Heart right ventricle (tissue), 16 donors: Measurements from ENCODE around the gene BID. TPM values are rescaled to one million over a fixed set of nuclear protein-coding genes. Genes with fewer than 3 reads are reported as not detected.

Experiments
- ATAC-seq, 8 donors: fragments of 200-7000 bp; cut with Tn5 transposase; one replicate each; pipeline ENCODE4 v1.9.1; 2020; ENCODE audit warnings: mild to moderate bottlenecking in 8 of 8, moderate library complexity in 8 of 8, moderate number of reproducible peaks in 1 of 8
- DNase-seq, 2 donors: peaks; one replicate each; pipeline ENCODE4 v3.0.0-alpha.2; 2020
- H3K27ac ChIP-seq, 10 donors: fragments of 200-600 bp; sonication (generic) in 2 of 10; one replicate each; pipeline versions ENCODE4 v1.5.0 to v1.8.0; 2020 to 2022; ENCODE audit warnings: mild to moderate bottlenecking in 3 of 10
- H3K27me3 ChIP-seq, 7 donors: fragments of 200-600 bp; one replicate each; pipeline ENCODE4 v1.8.0; 2021 to 2022; ENCODE audit warnings: mild to moderate bottlenecking in 2 of 7
- H3K36me3 ChIP-seq, 9 donors: fragments of 200-600 bp; sonication (generic) in 1 of 9; one replicate each; pipeline versions ENCODE4 v1.5.0 to v1.8.0; 2020 to 2022; ENCODE audit warnings: mild to moderate bottlenecking in 2 of 9
- H3K4me1 ChIP-seq, 9 donors: fragments of 200-600 bp; sonication (generic) in 1 of 9; one replicate each; pipeline versions ENCODE4 v1.5.0 to v1.8.0; 2020 to 2022; ENCODE audit warnings: mild to moderate bottlenecking in 4 of 9
- H3K4me3 ChIP-seq, 10 donors: fragments of 200-600 bp; sonication (generic) in 2 of 10; one replicate each; pipeline versions ENCODE4 v1.5.0 to v1.8.0; 2020 to 2022; ENCODE audit warnings: mild to moderate bottlenecking in 7 of 10, moderate library complexity in 2 of 10
- H3K9me3 ChIP-seq, 11 donors: fragments of 200-600 bp in 10 of 11; sonication (generic) in 2 of 11; one replicate each; pipeline versions ENCODE4 v1.5.0 to v1.8.0; 2013 to 2022; ENCODE audit warnings: mild to moderate bottlenecking in 2 of 11, control low read depth in 1 of 11, moderate library complexity in 1 of 11
- WGBS, 2 donors: extraction: QIAGEN DNeasy Blood & Tissue Kit; methylation state at CpG; one replicate each; pipeline ENCODE4 v1.1.7; 2013; ENCODE audit warnings: inconsistent platforms in 1 of 2; 5-methylcytosine and 5-hydroxymethylcytosine counted together
- intact Hi-C, 10 donors: fragments of 100-400 bp; cut with DNase I; formaldehyde crosslinking; loops; one replicate each; pipeline versions ENCODE4 v1.11.1 to v1.14.2; 2022
- polyA plus RNA-seq, 2 donors: library from polyadenylated mRNA; stranded (reverse); fragments of 200-250 nt; gene quantifications; one replicate each; pipeline ENCODE4 v1.2.3, GENCODE V29; 2013
- total RNA-seq, 10 donors: library from RNA; stranded (reverse); fragmentation: NEBNext Ultra II Directional in 3 of 10; extraction: Animal tissue kit (Norgen Biotek cat#: 25700) in 3 of 10; gene quantifications; one replicate each; pipeline versions ENCODE4 v1.2.1 to v1.2.4, GENCODE V29; 2021 to 2023
- TF ChIP-seq, protein P1 (sequence below), 9 donors: fragments of 200-600 bp; sonication (generic) in 2 of 9; IDR thresholded peaks; one replicate each; pipeline versions ENCODE4 v1.5.0 to v1.8.0; 2021 to 2022; ENCODE audit warnings: antibody characterized with exemption in 9 of 9, mild to moderate bottlenecking in 5 of 9, moderate library complexity in 1 of 9
- donor health status: Arrhythmogenic right ventricular cardiomyopathy.
- donor health status: ischemic (EF 13 %, LVEDD 7.1; RV severe dilation, severe dysfunction).
- donor health status: healthy with polysubstance abuse.
- donor health status: DM: no; HTN: yes; CAD: no.
- donor health status: DM: no; HTN: no; CAD: no.
- donor health status: ischemic (EF 25% LVEDD 6.9; RV normal size, moderate dysfunction).
- donor health status: ischemic (EF 25% LVEDD 5.7; RV mildly dilated, moderate dysfunction).
- donor health status: healthy.
- donor health status: DM: yes; HTN: yes; CAD: no.
- donor health status: Ischemic cardiomyopathy.
- donor health status: ischemic (EF 35%, LVEDD 5.7; RV mildly dilated, moderate dysfunction).
- donor health status: nonischemic (EF 11% LVEDD 7.7; RV severe dilation, severe dysfunction).
- donor health status: DM: yes; HTN: yes; CAD: no.
- donor health status: PGD.
- donor health status: ischemic (EF 29% LVEDD 5.4; RV normal size, mild dysfunction).
- donor health status: nonischemic (EF 23%, LVEDD 6.1; RV moderate dilation, normal function).

BID gene
- total and polyA plus RNA-seq, 12 donors, result 5.6 to 42.9 (median 10.9) TPM

DNA sequence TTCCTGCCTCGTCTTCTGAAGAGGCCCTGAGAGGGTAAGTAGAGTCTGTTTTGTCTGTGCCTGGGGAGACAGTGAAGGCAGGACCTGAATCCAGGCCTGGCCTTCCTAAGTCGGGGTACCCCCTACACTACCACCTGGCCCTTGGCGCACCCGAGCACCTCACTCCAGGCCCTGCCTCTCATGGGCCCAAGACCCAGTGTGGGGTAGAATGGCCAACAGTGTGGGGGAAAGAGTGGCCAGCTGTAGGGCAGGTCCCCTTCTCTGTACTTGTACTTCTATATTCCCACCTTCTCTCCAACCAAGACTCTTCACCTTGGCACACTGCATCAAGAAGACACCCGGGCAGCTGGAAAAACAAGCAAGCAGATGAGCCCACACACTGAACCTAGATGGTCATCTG, 22.4 kb upstream of the BID start:
- Histone ChIP-seq H3K27ac (no peak overlapping the region), H3K4me1 (peaks cover 0 to 4% (median 0%) of the 10 kb centered on the region in 9 donors), H3K27me3 (no peaks in the 10 kb centered on the region), H3K9me3 (no peaks in the 10 kb centered on the region), H3K4me3 (no peak overlapping the region), H3K36me3 (peaks cover 0 to 62% (median 5%) of the 10 kb centered on the region in 9 donors)
- ATAC-seq (no peak), DNase-seq (no peak)
- WGBS, 2 donors, result 93 to 95% methylated on average over 5 of the region's 5 CpGs
- TF ChIP-seq, protein P1, sequence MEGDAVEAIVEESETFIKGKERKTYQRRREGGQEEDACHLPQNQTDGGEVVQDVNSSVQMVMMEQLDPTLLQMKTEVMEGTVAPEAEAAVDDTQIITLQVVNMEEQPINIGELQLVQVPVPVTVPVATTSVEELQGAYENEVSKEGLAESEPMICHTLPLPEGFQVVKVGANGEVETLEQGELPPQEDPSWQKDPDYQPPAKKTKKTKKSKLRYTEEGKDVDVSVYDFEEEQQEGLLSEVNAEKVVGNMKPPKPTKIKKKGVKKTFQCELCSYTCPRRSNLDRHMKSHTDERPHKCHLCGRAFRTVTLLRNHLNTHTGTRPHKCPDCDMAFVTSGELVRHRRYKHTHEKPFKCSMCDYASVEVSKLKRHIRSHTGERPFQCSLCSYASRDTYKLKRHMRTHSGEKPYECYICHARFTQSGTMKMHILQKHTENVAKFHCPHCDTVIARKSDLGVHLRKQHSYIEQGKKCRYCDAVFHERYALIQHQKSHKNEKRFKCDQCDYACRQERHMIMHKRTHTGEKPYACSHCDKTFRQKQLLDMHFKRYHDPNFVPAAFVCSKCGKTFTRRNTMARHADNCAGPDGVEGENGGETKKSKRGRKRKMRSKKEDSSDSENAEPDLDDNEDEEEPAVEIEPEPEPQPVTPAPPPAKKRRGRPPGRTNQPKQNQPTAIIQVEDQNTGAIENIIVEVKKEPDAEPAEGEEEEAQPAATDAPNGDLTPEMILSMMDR (IDR thresholded peaks at IDR 0.05), result no peak
- intact Hi-C loops, result no loop called here

DNA sequence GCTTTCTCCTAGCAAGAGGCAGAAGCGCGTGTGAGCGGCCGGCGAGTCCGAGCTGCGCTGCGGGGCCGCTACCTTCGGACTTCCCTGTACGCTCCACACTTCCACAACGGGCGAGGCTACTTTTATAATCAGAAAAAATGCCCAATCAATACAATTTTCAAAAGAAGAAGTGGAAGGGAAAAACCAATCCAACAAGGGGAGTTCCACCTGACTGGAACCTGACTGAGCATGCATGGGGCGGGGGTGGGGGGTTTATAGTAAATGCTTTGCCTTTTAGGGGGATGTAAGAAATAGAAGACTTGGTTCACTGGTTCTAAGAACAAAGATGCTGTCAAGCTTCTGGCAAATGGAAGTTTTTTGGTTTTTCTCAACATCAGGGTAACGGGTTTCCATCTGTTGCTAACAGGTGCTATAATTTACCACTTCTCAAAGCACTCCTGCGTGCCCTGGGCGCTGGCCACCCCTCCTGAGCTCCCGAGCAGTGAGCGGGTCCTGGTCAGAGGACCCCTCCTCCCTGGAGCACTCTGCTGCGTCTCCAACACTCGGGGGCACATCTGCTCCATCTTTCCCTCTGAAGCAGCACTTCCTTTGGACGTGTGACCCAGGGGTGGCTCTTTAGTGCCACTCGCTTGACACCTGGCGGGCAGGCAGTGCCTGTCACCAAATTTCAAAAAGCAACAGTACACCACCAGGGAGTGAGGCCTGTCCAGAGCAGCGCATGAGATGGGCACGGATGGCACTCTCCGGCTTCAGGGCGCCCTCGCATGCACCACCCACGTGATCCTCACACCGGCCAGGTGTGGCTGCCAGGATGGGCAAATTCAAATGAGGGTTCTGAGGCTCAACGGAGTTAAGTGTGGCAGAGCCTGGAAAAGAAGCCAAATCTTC, 21.6 kb upstream of the BID start:
- Histone ChIP-seq H3K9me3 (no peaks in the 10 kb centered on the region), H3K4me3 (no peak overlapping the region), H3K27me3 (no peaks in the 10 kb centered on the region), H3K36me3 (peaks cover 0 to 70% (median 6%) of the 10 kb centered on the region in 9 donors), H3K4me1 (peaks cover 0 to 4% (median 0%) of the 10 kb centered on the region in 9 donors), H3K27ac (no peak overlapping the region)
- TF ChIP-seq, protein P1 (IDR thresholded peaks at IDR 0.05), result no peak
- intact Hi-C loops, result no loop called here
- ATAC-seq (no peak), DNase-seq (no peak)
- 94% methylated on average over 32 of the region's 32 CpGs for WGBS, 2 donors

GRCh38 chr22:17794726-17795542, 20.7 kb upstream of the BID start:
- no peaks in the 10 kb centered on the region for H3K9me3 ChIP-seq
- no peak for ATAC-seq
- intact Hi-C loops, result no loop called here
- no peak overlapping the region for H3K27ac ChIP-seq
- no peak overlapping the region for H3K4me3 ChIP-seq
- no peaks in the 10 kb centered on the region for H3K27me3 ChIP-seq
- peaks cover 0 to 79% (median 11%) of the 10 kb centered on the region in 9 donors for H3K36me3 ChIP-seq
- TF ChIP-seq, protein P1 (IDR thresholded peaks at IDR 0.05), result no peak
- no peak for DNase-seq
- H3K4me1 ChIP-seq, result peaks cover 0 to 4% (median 0%) of the 10 kb centered on the region in 9 donors
- WGBS, 2 donors, result 90 to 92% methylated on average over 25 of the region's 25 CpGs

- Histone ChIP-seq H3K4me3 (no peak overlapping the region), H3K9me3 (no peaks in the 10 kb centered on the region), H3K4me1 (peaks cover 0 to 4% (median 0%) of the 10 kb centered on the region in 9 donors), H3K27ac (no peak overlapping the region), H3K36me3 (peaks cover 0 to 93% (median 20%) of the 10 kb centered on the region in 9 donors), H3K27me3 (no peaks in the 10 kb centered on the region)
- WGBS, 2 donors, result 71 to 80% methylated on average over 29 of the region's 29 CpGs
- ATAC-seq (peak in 1 of 8 donors; percentile 2), DNase-seq (no peak)
- intact Hi-C loops, result no loop called here
- TF ChIP-seq, protein P1 (IDR thresholded peaks at IDR 0.05), result no peak
These were observed 18.7 kb upstream of the BID start for GRCh38 chr22:17792854-17793434.
